Activated CD8-positive, alpha-beta memory T cell treated with anti-CD3 and anti-CD28 coated beads, Interleukin-2, amount 50 U/mL, for 1 hour (primary cell): ENCODE measurements around the gene KIRREL3.
"Not testable (repeated sequence)": the region's sequence is repeated elsewhere in the genome, so short reads cannot be mapped to it uniquely, and the experiment has no call there.

ENCODE experiments used
- DNase-seq: peaks from one replicate; pipeline ENCODE4 v3.0.0-alpha.2; 2020; ENCODE audit errors: extremely low read depth

The KIRREL3 gene

GRCh38 chr11:126952533-126952932, 48.0 kb downstream of the KIRREL3 start:
- not testable (repeated sequence) for DNase-seq

GRCh38 chr11:126951465-126951864, 49.1 kb downstream of the KIRREL3 start:
- DNase-seq = no peak

- no peak for DNase-seq
These were observed 51.3 kb downstream of the KIRREL3 start for GRCh38 chr11:126949066-126949891.

- no peak for DNase-seq
These were observed 52.0 kb downstream of the KIRREL3 start for GRCh38 chr11:126948563-126948962.

GRCh38 chr11:126945319-126945718, 55.3 kb downstream of the KIRREL3 start:
- no peak for DNase-seq

- DNase-seq = no peak
These were observed 57.3 kb downstream of the KIRREL3 start for GRCh38 chr11:126943316-126943715.

DNA sequence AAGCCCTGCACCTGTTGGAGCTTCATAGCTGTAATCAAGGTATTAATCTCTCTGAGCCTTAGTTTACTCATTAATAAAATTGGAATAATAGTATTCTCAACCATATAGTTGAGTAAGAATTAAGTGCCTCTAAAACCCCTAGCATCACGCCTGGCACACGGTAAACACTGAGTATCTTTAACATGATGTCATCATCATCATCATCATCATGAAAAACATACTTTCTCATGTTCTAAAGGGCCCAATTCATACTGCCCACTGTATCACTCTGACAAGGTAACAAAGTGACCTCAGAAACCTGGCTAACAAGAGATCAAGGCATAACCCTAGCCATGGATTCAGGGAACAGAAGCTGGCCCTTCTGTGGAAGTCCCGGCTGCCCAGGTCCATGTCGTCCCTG, 58.4 kb downstream of the KIRREL3 start:
- no peak for DNase-seq

GRCh38 chr11:126939552-126939951, 61.0 kb downstream of the KIRREL3 start:
- DNase-seq = no peak

- DNase-seq = no peak
These were observed 61.9 kb downstream of the KIRREL3 start for GRCh38 chr11:126938718-126939117.

GRCh38 chr11:126930091-126930841, 70.3 kb downstream of the KIRREL3 start:
- no peak for DNase-seq

- no peak for DNase-seq
These were observed 71.2 kb downstream of the KIRREL3 start for GRCh38 chr11:126929179-126930061.

DNA sequence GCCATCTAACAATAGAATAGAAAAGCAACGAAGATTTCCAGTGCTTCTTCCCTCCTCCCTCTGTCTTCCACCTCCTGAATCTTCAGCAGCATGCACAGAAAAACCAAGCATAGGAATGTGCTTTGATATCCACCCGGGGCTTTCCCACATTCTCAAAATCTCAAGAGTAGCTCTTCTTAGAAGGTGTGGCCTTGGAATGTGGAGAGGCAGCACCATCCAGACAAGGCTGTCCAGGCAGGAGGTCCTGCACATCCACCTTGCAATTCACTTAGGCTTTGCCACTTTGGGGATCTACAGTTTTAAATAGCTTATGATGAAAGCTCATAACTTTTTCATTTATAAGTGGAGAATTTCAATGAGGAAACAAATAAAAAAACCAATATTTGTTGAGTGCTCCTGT, 72.9 kb downstream of the KIRREL3 start:
- no peak for DNase-seq

DNA sequence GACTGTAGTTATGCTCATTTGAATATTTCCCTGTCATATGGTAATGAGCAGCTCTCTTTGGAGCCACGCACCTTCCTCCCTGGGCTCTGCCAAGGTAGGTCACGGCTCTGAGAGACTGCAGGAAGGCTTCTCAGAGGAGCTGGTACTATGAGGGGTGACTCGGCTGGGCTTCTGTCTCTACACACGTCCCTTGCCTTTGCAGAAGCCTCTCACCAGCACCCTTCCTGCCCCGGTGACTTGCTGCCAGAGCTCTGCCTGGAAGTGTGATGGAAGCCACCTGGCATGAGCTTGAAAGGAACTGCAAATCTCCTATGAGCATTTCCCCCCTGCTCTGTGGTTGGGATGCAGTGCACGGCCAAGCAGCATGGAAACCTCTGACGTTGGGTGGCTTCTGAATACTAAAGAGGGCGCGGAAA, 74.2 kb downstream of the KIRREL3 start:
- no peak for DNase-seq

- no peak for DNase-seq
These were observed 75.1 kb downstream of the KIRREL3 start for GRCh38 chr11:126925321-126926093.

DNA sequence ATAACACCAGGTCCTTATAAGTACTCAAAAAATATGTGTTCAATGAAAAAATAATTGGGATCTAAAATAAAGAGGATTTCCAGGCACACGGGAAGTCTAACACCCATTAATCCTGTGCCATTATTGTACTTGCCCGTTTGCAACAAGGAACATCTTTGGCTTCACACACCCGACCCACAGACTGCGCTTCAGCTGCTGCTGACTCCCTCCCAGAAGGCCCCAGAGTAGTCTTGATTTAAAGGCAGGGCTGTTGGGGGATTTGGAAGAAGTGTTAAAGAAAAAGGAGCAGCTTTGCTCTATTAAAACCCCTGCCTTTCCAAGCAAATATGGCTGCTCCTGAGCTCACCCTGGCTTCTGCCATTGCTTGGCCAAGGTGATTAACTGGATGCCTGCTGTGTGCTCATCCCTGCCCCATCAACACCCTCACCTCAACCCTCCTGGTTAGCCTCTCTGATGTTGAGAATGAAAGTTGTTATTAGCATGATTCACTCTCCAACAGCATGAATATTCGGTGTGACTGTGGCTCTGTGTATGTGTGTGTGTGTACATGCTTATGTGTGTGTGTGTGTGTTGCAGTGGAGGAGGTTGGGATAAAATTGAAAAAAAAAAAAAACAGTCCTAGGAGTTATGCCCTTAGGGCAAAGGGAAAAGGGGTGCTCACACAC, 76.1 kb downstream of the KIRREL3 start:
- DNase-seq = no peak

GRCh38 chr11:126920833-126921232, 79.7 kb downstream of the KIRREL3 start:
- no peak for DNase-seq

GRCh38 chr11:126919147-126919823, 81.3 kb downstream of the KIRREL3 start:
- DNase-seq = no peak

GRCh38 chr11:126918556-126918955, 82.0 kb downstream of the KIRREL3 start:
- no peak for DNase-seq

DNA sequence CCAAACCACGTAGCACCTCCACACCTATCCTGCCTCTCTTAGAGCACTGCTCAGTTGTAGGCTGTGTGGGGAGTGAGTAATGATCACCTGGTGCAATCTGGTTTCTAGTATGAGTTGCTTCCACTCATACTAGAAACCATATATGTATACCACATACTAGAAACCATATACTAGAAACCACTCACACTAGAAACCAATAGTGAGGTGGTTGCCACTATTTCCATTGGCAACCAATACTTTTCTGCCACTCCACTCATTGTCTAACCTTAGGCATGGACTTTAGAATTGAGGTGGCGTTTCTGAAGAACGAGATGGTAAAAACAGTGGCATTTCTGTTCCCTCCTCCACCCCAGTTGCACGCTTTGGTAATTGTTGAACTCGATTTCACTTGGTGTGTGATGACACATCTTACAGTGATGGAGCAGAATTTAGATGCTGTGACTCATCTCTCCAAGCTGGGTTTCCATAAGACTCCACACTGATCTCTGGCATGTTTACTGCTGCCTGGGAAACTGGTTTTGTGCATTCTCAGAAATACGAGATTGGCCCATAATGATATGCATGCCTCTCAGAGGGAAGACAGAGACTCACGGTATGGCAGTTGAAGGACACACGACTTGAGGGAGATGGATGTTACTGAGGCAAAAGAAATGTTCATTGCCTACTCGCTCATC, 82.9 kb downstream of the KIRREL3 start:
- DNase-seq = no peak

- no peak for DNase-seq
These were observed 85.1 kb downstream of the KIRREL3 start for GRCh38 chr11:126915430-126915829.
